Dendritic cell treated with granulocyte-macrophage colony-stimulating factor and Interleukin-4, amounts not matched to agents 40 ng/mL and 50 ng/mL, for 4 days (primary cell): ENCODE data around the gene SEC31B.
A peak's percentile ranks its signal among the peaks of the same experiment; 100 is the strongest.

Source experiments
- H3K27ac Mint-ChIP-seq: one replicate; pipeline ENCODE4 v1.8.0; 2022; ENCODE audit warnings: mild to moderate bottlenecking, mixed read lengths
- H3K27me3 Mint-ChIP-seq: one replicate; pipeline ENCODE4 v1.8.0; 2022; ENCODE audit warnings: mild to moderate bottlenecking, mixed read lengths
- H3K36me3 Mint-ChIP-seq: one replicate; pipeline ENCODE4 v1.8.0; 2022; ENCODE audit warnings: low read depth, mixed read lengths
- H3K4me1 Mint-ChIP-seq: one replicate; pipeline ENCODE4 v1.8.0; 2022; ENCODE audit warnings: low read depth, mixed read lengths
- H3K4me3 Mint-ChIP-seq: one replicate; pipeline ENCODE4 v1.8.0; 2022; ENCODE audit warnings: mild to moderate bottlenecking, moderate library complexity, mixed read lengths
- H3K9me3 Mint-ChIP-seq: one replicate; pipeline ENCODE4 v1.8.0; 2022; ENCODE audit warnings: mixed read lengths
- intact Hi-C: fragments of 100-400 bp; cut with micrococcal nuclease; formaldehyde crosslinking; loops from one replicate; pipeline ENCODE4 v1.15.0; 2022

The SEC31B gene

GRCh38 chr10:100502926-100503494 lies 16.7 kb downstream of the SEC31B start:
- H3K9me3 Mint-ChIP-seq: no peaks in the 10 kb centered on the region
- no peaks in the 10 kb centered on the region for H3K4me1 Mint-ChIP-seq
- no peak overlapping the region for H3K27ac Mint-ChIP-seq
- peaks cover 93% of the 10 kb centered on the region for H3K36me3 Mint-ChIP-seq
- no peaks in the 10 kb centered on the region for H3K27me3 Mint-ChIP-seq
- intact Hi-C loops: no loop called here
- H3K4me3 Mint-ChIP-seq: no peak overlapping the region

- Mint-ChIP-seq H3K27me3 (no peaks in the 10 kb centered on the region), H3K36me3 (peaks cover 93% of the 10 kb centered on the region), H3K4me1 (no peaks in the 10 kb centered on the region), H3K9me3 (no peaks in the 10 kb centered on the region), H3K27ac (no peak overlapping the region), H3K4me3 (no peak overlapping the region)
- intact Hi-C loops: no loop called here
Measured at GRCh38 chr10:100501423-100501822, 18.2 kb downstream of the SEC31B start.

GRCh38 chr10:100498059-100498458 lies 21.6 kb downstream of the SEC31B start:
- Mint-ChIP-seq H3K27ac (no peak overlapping the region), H3K27me3 (no peaks in the 10 kb centered on the region), H3K36me3 (peaks cover 100% of the 10 kb centered on the region), H3K4me1 (no peaks in the 10 kb centered on the region), H3K9me3 (no peaks in the 10 kb centered on the region), H3K4me3 (no peak overlapping the region)
- intact Hi-C loops: no loop called here

GRCh38 chr10:100496567-100496966 lies 23.1 kb downstream of the SEC31B start:
- Mint-ChIP-seq H3K9me3 (no peaks in the 10 kb centered on the region), H3K36me3 (peaks cover 87% of the 10 kb centered on the region), H3K27me3 (no peaks in the 10 kb centered on the region), H3K4me3 (no peak overlapping the region), H3K27ac (no peak overlapping the region), H3K4me1 (no peaks in the 10 kb centered on the region)
- intact Hi-C loops: no loop called here

GRCh38 chr10:100490531-100490930 lies 29.1 kb downstream of the SEC31B start:
- Mint-ChIP-seq H3K4me3 (no peak overlapping the region), H3K36me3 (peaks cover 76% of the 10 kb centered on the region), H3K4me1 (peaks cover 16% of the 10 kb centered on the region), H3K27ac (no peak overlapping the region), H3K9me3 (no peaks in the 10 kb centered on the region), H3K27me3 (no peaks in the 10 kb centered on the region)
- intact Hi-C loops: no loop called here

GRCh38 chr10:100489396-100489795 lies 30.3 kb downstream of the SEC31B start:
- H3K36me3 Mint-ChIP-seq: peaks cover 68% of the 10 kb centered on the region
- no peak overlapping the region for H3K27ac Mint-ChIP-seq
- no peaks in the 10 kb centered on the region for H3K9me3 Mint-ChIP-seq
- intact Hi-C loops: no loop called here
- no peak overlapping the region for H3K4me3 Mint-ChIP-seq
- H3K4me1 Mint-ChIP-seq: peaks cover 16% of the 10 kb centered on the region
- peaks cover 2% of the 10 kb centered on the region for H3K27me3 Mint-ChIP-seq

- H3K4me1 Mint-ChIP-seq: peaks cover 29% of the 10 kb centered on the region
- intact Hi-C loops: no loop called here
- no peaks in the 10 kb centered on the region for H3K9me3 Mint-ChIP-seq
- H3K27me3 Mint-ChIP-seq: peaks cover 17% of the 10 kb centered on the region
- H3K4me3 Mint-ChIP-seq: no peak overlapping the region
- H3K27ac Mint-ChIP-seq: no peak overlapping the region
- peaks cover 53% of the 10 kb centered on the region for H3K36me3 Mint-ChIP-seq
Measured at GRCh38 chr10:100487529-100487928, 32.1 kb downstream of the SEC31B start.

- no peaks in the 10 kb centered on the region for H3K9me3 Mint-ChIP-seq
- peaks cover 29% of the 10 kb centered on the region for H3K27me3 Mint-ChIP-seq
- H3K27ac Mint-ChIP-seq: no peak overlapping the region
- H3K4me3 Mint-ChIP-seq: no peak overlapping the region
- intact Hi-C loops: no loop called here
- peaks cover 41% of the 10 kb centered on the region for H3K4me1 Mint-ChIP-seq
- H3K36me3 Mint-ChIP-seq: peaks cover 52% of the 10 kb centered on the region
Measured at GRCh38 chr10:100485801-100486495, 33.7 kb downstream of the SEC31B start.

GRCh38 chr10:100485366-100485765 lies 34.3 kb downstream of the SEC31B start:
- intact Hi-C loops: no loop called here
- Mint-ChIP-seq H3K36me3 (peaks cover 47% of the 10 kb centered on the region), H3K27me3 (peaks cover 35% of the 10 kb centered on the region), H3K27ac (no peak overlapping the region), H3K4me1 (peaks cover 41% of the 10 kb centered on the region), H3K4me3 (no peak overlapping the region), H3K9me3 (no peaks in the 10 kb centered on the region)

GRCh38 chr10:100483876-100484666 lies 35.6 kb downstream of the SEC31B start:
- Mint-ChIP-seq H3K4me1 (peaks cover 30% of the 10 kb centered on the region), H3K27me3 (peaks cover 47% of the 10 kb centered on the region), H3K36me3 (peaks cover 34% of the 10 kb centered on the region), H3K9me3 (no peaks in the 10 kb centered on the region), H3K27ac (no peak overlapping the region), H3K4me3 (no peak overlapping the region)
- intact Hi-C loops: no loop called here

- Mint-ChIP-seq H3K4me3 (peak overlapping the region; percentile 70), H3K27me3 (peaks cover 57% of the 10 kb centered on the region), H3K4me1 (peaks cover 25% of the 10 kb centered on the region), H3K9me3 (no peaks in the 10 kb centered on the region), H3K27ac (peak overlapping the region; percentile 55), H3K36me3 (peaks cover 23% of the 10 kb centered on the region)
- intact Hi-C loops: no loop called here
Measured at GRCh38 chr10:100482834-100483185, 36.9 kb downstream of the SEC31B start.

- intact Hi-C loops: no loop called here
- peak overlapping the region; percentile 55 for H3K27ac Mint-ChIP-seq
- peak overlapping the region; percentile 70 for H3K4me3 Mint-ChIP-seq
- H3K4me1 Mint-ChIP-seq: peaks cover 25% of the 10 kb centered on the region
- H3K9me3 Mint-ChIP-seq: no peaks in the 10 kb centered on the region
- peaks cover 18% of the 10 kb centered on the region for H3K36me3 Mint-ChIP-seq
- peaks cover 60% of the 10 kb centered on the region for H3K27me3 Mint-ChIP-seq
Measured at GRCh38 chr10:100482181-100482833, 37.4 kb downstream of the SEC31B start.

GRCh38 chr10:100481462-100482081 lies 38.1 kb downstream of the SEC31B start:
- Mint-ChIP-seq H3K27ac (peak overlapping the region; percentile 55), H3K36me3 (peaks cover 11% of the 10 kb centered on the region), H3K4me1 (peaks cover 25% of the 10 kb centered on the region), H3K4me3 (peak overlapping the region; percentile 70), H3K27me3 (peaks cover 61% of the 10 kb centered on the region), H3K9me3 (no peaks in the 10 kb centered on the region)
- intact Hi-C loops: loop anchor here (1.0 kb wide), 1 partner anchor 47 kb away; no protein-coding TSS in a partner anchor
